Activated CD4-positive, CD25-positive, alpha-beta regulatory T cell treated with anti-CD3 and anti-CD28 coated beads, Interleukin-2, amount 50 U/mL, for 24 hours (primary cell): ENCODE measurements around the gene PEPD.

Experiments used
- ATAC-seq, 2 donors: fragments of 150-1000 bp; cut with Tn5 transposase; one replicate each; pipeline ENCODE4 v1.10.0; 2021; ENCODE audit warnings: mild to moderate bottlenecking in 1 of 2, moderate library complexity in 1 of 2

The PEPD gene

GRCh38 chr19:33510462-33511194 lies 11.0 kb downstream of the PEPD start:
- ATAC-seq = no peak

- ATAC-seq = no peak
These were observed 11.8 kb downstream of the PEPD start for GRCh38 chr19:33509774-33510173.

- ATAC-seq = no peak
These were observed 12.5 kb downstream of the PEPD start for GRCh38 chr19:33508941-33509614.

GRCh38 chr19:33508431-33508830 lies 13.2 kb downstream of the PEPD start:
- ATAC-seq = no peak

GRCh38 chr19:33508009-33508408 lies 13.6 kb downstream of the PEPD start:
- no peak for ATAC-seq

- ATAC-seq = no peak
These were observed 14.3 kb downstream of the PEPD start for GRCh38 chr19:33507021-33507956.

- no peak for ATAC-seq
These were observed 15.1 kb downstream of the PEPD start for GRCh38 chr19:33506498-33506897.

GRCh38 chr19:33505823-33506222 lies 15.8 kb downstream of the PEPD start:
- no peak for ATAC-seq

- no peak for ATAC-seq
These were observed 16.4 kb downstream of the PEPD start for GRCh38 chr19:33505148-33505547.

GRCh38 chr19:33504058-33504444 lies 17.5 kb downstream of the PEPD start:
- ATAC-seq = no peak

GRCh38 chr19:33503433-33504057 lies 18.0 kb downstream of the PEPD start:
- ATAC-seq = no peak

GRCh38 chr19:33503030-33503429 lies 18.6 kb downstream of the PEPD start:
- no peak for ATAC-seq

GRCh38 chr19:33502521-33502920 lies 19.1 kb downstream of the PEPD start:
- ATAC-seq = no peak

- no peak for ATAC-seq
These were observed 19.8 kb downstream of the PEPD start for GRCh38 chr19:33501693-33502356.

GRCh38 chr19:33500991-33501390 lies 20.6 kb downstream of the PEPD start:
- no peak for ATAC-seq

GRCh38 chr19:33500586-33500985 lies 21.0 kb downstream of the PEPD start:
- ATAC-seq = no peak

- no peak for ATAC-seq
These were observed 21.7 kb downstream of the PEPD start for GRCh38 chr19:33499671-33500506.

GRCh38 chr19:33499248-33499647 lies 22.3 kb downstream of the PEPD start:
- no peak for ATAC-seq

GRCh38 chr19:33498391-33499000 lies 23.1 kb downstream of the PEPD start:
- ATAC-seq = no peak

GRCh38 chr19:33497778-33498175 lies 23.8 kb downstream of the PEPD start:
- no peak for ATAC-seq
